ENCODE data around the gene LINGO4. TPM values are rescaled to one million over a fixed set of nuclear protein-coding genes. Genes with fewer than 3 reads are reported as not detected.

LINGO4 gene
- total RNA-seq, 6 donors from 2014 or later, result 0.22 to 0.89 (median 0.61) TPM; not detected in 1

GRCh38 chr1:151823175-151823574 lies 18.0 kb upstream of the LINGO4 start:
- Histone ChIP-seq H3K9me3 (no peaks in the 10 kb centered on the region), H3K27ac (no peak overlapping the region), H3K36me3 (no peaks in the 10 kb centered on the region), H3K27me3 (no peaks in the 10 kb centered on the region), H3K4me1 (peaks cover 2 to 14% (median 6%) of the 10 kb centered on the region in 4 donors), H3K4me3 (no peak overlapping the region)
- DNase-seq, result no peak
- ATAC-seq (ENCODE audit: low FRiP score in 2 of 2), result no peak
- TF ChIP-seq EP300 (IDR thresholded peaks at IDR 0.05) (no peak), POLR2A (IDR thresholded peaks at IDR 0.05) (no peak), POLR2AphosphoS5 (IDR thresholded peaks at IDR 0.05) (no peak)
- WGBS, 2 donors, result 81 to 88% methylated on average over 7 to 8 of the region's 8 CpGs

- no peaks in the 10 kb centered on the region for H3K27me3 ChIP-seq
- DNase-seq (no peak), ATAC-seq (ENCODE audit: low FRiP score in 2 of 2) (no peak)
- no peak overlapping the region for H3K4me3 ChIP-seq
- H3K4me1 ChIP-seq, result peaks cover 0 to 13% (median 2%) of the 10 kb centered on the region in 4 donors
- TF ChIP-seq POLR2AphosphoS5 (IDR thresholded peaks at IDR 0.05), result no peak
- no peak for TF ChIP-seq EP300 (IDR thresholded peaks at IDR 0.05)
- TF ChIP-seq POLR2A (IDR thresholded peaks at IDR 0.05), result no peak
- TF ChIP-seq, protein P1, sequence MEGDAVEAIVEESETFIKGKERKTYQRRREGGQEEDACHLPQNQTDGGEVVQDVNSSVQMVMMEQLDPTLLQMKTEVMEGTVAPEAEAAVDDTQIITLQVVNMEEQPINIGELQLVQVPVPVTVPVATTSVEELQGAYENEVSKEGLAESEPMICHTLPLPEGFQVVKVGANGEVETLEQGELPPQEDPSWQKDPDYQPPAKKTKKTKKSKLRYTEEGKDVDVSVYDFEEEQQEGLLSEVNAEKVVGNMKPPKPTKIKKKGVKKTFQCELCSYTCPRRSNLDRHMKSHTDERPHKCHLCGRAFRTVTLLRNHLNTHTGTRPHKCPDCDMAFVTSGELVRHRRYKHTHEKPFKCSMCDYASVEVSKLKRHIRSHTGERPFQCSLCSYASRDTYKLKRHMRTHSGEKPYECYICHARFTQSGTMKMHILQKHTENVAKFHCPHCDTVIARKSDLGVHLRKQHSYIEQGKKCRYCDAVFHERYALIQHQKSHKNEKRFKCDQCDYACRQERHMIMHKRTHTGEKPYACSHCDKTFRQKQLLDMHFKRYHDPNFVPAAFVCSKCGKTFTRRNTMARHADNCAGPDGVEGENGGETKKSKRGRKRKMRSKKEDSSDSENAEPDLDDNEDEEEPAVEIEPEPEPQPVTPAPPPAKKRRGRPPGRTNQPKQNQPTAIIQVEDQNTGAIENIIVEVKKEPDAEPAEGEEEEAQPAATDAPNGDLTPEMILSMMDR (IDR thresholded peaks at IDR 0.05), result no peak
- no peaks in the 10 kb centered on the region for H3K9me3 ChIP-seq
- H3K36me3 ChIP-seq, result no peaks in the 10 kb centered on the region
- H3K27ac ChIP-seq, result no peak overlapping the region
- WGBS, 2 donors, result 52 to 70% methylated on average over 6 to 7 of the region's 7 CpGs
Observed at GRCh38 chr1:151822404-151822803, 17.2 kb upstream of the LINGO4 start.

GRCh38 chr1:151820940-151821339 lies 15.7 kb upstream of the LINGO4 start:
- 10 to 18% methylated on average over 2 of the region's 2 CpGs for WGBS, 2 donors
- H3K27ac ChIP-seq, result no peak overlapping the region
- H3K4me3 ChIP-seq, result no peak overlapping the region
- H3K4me1 ChIP-seq, result peaks cover 0 to 13% (median 2%) of the 10 kb centered on the region in 4 donors
- TF ChIP-seq, protein P1 (IDR thresholded peaks at IDR 0.05), result no peak
- TF ChIP-seq POLR2AphosphoS5 (IDR thresholded peaks at IDR 0.05) (no peak), POLR2A (IDR thresholded peaks at IDR 0.05) (no peak), EP300 (IDR thresholded peaks at IDR 0.05) (no peak)
- DNase-seq, result peak in 1 of 2 donors; percentile 37
- H3K9me3 ChIP-seq, result no peaks in the 10 kb centered on the region
- no peaks in the 10 kb centered on the region for H3K27me3 ChIP-seq
- ATAC-seq (ENCODE audit: low FRiP score in 2 of 2), result no peak
- no peaks in the 10 kb centered on the region for H3K36me3 ChIP-seq

DNA sequence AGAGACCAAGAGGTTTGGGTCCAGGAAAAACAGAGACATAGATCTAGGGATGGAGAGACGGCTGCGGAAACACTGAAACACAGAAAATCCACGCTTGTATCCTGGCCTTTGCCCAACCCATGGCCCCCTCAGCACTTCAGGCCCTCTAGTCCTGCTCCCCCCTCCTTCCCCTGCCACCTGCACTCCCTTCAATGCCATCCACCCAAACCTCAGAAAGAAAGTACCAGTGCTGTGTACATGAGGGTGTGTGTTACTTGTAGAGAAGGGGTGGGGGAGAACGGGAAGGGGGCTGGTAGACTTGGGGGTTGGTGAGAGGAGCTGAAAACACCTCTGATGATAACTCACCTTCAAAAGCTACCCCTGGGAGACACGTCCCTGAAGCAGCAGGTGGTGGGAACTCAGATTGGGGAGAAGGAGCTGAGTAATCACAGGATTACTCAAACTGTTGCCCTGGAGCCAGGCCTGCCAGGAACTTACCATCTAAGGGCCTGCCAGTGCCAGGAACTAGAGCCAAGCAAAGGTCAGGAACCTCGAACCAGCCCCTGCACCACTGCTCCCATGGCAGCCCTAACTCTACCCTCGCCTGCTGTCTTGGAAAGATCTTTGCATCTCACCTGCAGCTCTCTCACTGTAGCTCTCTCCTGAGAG lies 14.9 kb upstream of the LINGO4 start:
- Histone ChIP-seq H3K27ac (no peak overlapping the region), H3K36me3 (no peaks in the 10 kb centered on the region), H3K9me3 (no peaks in the 10 kb centered on the region), H3K4me1 (peaks cover 0 to 13% (median 2%) of the 10 kb centered on the region in 4 donors), H3K27me3 (no peaks in the 10 kb centered on the region), H3K4me3 (no peak overlapping the region)
- no peak for ATAC-seq (ENCODE audit: low FRiP score in 2 of 2)
- DNase-seq, result peak in 1 of 2 donors; percentile 57
- TF ChIP-seq POLR2AphosphoS5 (IDR thresholded peaks at IDR 0.05) (no peak), EP300 (IDR thresholded peaks at IDR 0.05) (no peak), POLR2A (IDR thresholded peaks at IDR 0.05) (no peak)
- TF ChIP-seq, protein P1 (IDR thresholded peaks at IDR 0.05), result no peak
- WGBS, 2 donors, result 72 to 74% methylated on average over 7 of the region's 7 CpGs

- WGBS, 2 donors, result 82 to 84% methylated on average over 11 to 12 of the region's 12 CpGs
- Histone ChIP-seq H3K4me1 (peaks cover 0 to 13% (median 2%) of the 10 kb centered on the region in 4 donors), H3K36me3 (no peaks in the 10 kb centered on the region), H3K4me3 (no peak overlapping the region), H3K9me3 (no peaks in the 10 kb centered on the region), H3K27me3 (no peaks in the 10 kb centered on the region), H3K27ac (no peak overlapping the region)
- DNase-seq, result no peak
- no peak for ATAC-seq (ENCODE audit: low FRiP score in 2 of 2)
- TF ChIP-seq POLR2A (IDR thresholded peaks at IDR 0.05) (no peak), POLR2AphosphoS5 (IDR thresholded peaks at IDR 0.05) (no peak), EP300 (IDR thresholded peaks at IDR 0.05) (no peak)
- TF ChIP-seq, protein P1 (IDR thresholded peaks at IDR 0.05), result no peak
Observed at GRCh38 chr1:151819227-151819835, 14.1 kb upstream of the LINGO4 start.
